Parathyroid adenoma (tissue), 2 donors: ENCODE results near the gene PTCD1.

Experiments
- H2AFZ ChIP-seq: fragments of 300-600 bp; sonication (generic); one replicate; pipeline ENCODE4 v1.7.0; 2017; ENCODE audit warnings: antibody characterized with exemption, mild to moderate bottlenecking
- H3K27ac ChIP-seq: fragments of 300-600 bp; sonication (generic); one replicate; pipeline ENCODE4 v1.7.0; 2017
- H3K27me3 ChIP-seq: fragments of 300-600 bp; sonication (generic); one replicate; pipeline ENCODE4 v1.7.0; 2017; ENCODE audit warnings: low read length; ENCODE audit not compliant: control insufficient read depth, insufficient read depth
- H3K36me3 ChIP-seq: fragments of 300-600 bp; sonication (generic); one replicate; pipeline ENCODE4 v1.7.0; 2017; ENCODE audit warnings: low read length; ENCODE audit not compliant: control insufficient read depth, insufficient read depth
- H3K4me1 ChIP-seq: fragments of 300-600 bp; sonication (generic); one replicate; pipeline ENCODE4 v1.7.0; 2017; ENCODE audit warnings: control low read depth
- H3K4me2 ChIP-seq: fragments of 300-600 bp; sonication (generic); one replicate; pipeline ENCODE4 v1.7.0; 2017; ENCODE audit warnings: low read length
- H3K4me3 ChIP-seq: fragments of 300-600 bp; sonication (generic); one replicate; pipeline ENCODE4 v1.7.0; 2017; ENCODE audit warnings: low read depth, low read length
- H3K79me2 ChIP-seq: fragments of 300-600 bp; sonication (generic); one replicate; pipeline ENCODE4 v1.7.0; 2017; ENCODE audit warnings: control low read depth
- H3K9ac ChIP-seq: fragments of 300-600 bp; sonication (generic); one replicate; pipeline ENCODE4 v1.7.0; 2017; ENCODE audit warnings: mild to moderate bottlenecking
- H3K9me3 ChIP-seq: fragments of 300-600 bp; sonication (generic); one replicate; pipeline ENCODE4 v1.7.0; 2017; ENCODE audit warnings: low read length; ENCODE audit not compliant: control insufficient read depth
- CTCF ChIP-seq: fragments of 300-600 bp; sonication (generic); IDR thresholded peaks from one replicate; pipeline ENCODE4 v1.7.0; 2017; ENCODE audit warnings: antibody characterized with exemption, mild to moderate bottlenecking
- donor health status: primary hyperparathyroidism.

PTCD1 gene

GRCh38 chr7:99453105-99453504, 14.5 kb upstream of the PTCD1 start:
- H3K27ac ChIP-seq: no peak overlapping the region
- H3K4me1 ChIP-seq: no peaks in the 10 kb centered on the region
- H3K9me3 ChIP-seq: no peaks in the 10 kb centered on the region
- H2AFZ ChIP-seq: no peak overlapping the region
- no peak overlapping the region for H3K4me2 ChIP-seq
- no peak overlapping the region for H3K4me3 ChIP-seq
- H3K36me3 ChIP-seq: no peaks in the 10 kb centered on the region
- TF ChIP-seq CTCF: no peak
- no peak overlapping the region for H3K9ac ChIP-seq
- H3K27me3 ChIP-seq: no peaks in the 10 kb centered on the region
- H3K79me2 ChIP-seq: peaks cover 13% of the 10 kb centered on the region

- no peak overlapping the region for H2AFZ ChIP-seq
- no peak for TF ChIP-seq CTCF
- H3K27ac ChIP-seq: no peak overlapping the region
- no peaks in the 10 kb centered on the region for H3K4me1 ChIP-seq
- no peak overlapping the region for H3K4me2 ChIP-seq
- no peaks in the 10 kb centered on the region for H3K27me3 ChIP-seq
- no peaks in the 10 kb centered on the region for H3K36me3 ChIP-seq
- no peak overlapping the region for H3K4me3 ChIP-seq
- peaks cover 18% of the 10 kb centered on the region for H3K79me2 ChIP-seq
- H3K9me3 ChIP-seq: no peaks in the 10 kb centered on the region
- no peak overlapping the region for H3K9ac ChIP-seq
Observed at GRCh38 chr7:99452541-99452940, 13.9 kb upstream of the PTCD1 start.

GRCh38 chr7:99451936-99452335, 13.3 kb upstream of the PTCD1 start:
- H3K9ac ChIP-seq: no peak overlapping the region
- H3K27me3 ChIP-seq: no peaks in the 10 kb centered on the region
- no peak overlapping the region for H3K27ac ChIP-seq

GRCh38 chr7:99449326-99449725, 10.7 kb upstream of the PTCD1 start:
- TF ChIP-seq CTCF: no peak
- Histone ChIP-seq H3K36me3 (no peaks in the 10 kb centered on the region), H3K79me2 (peaks cover 29% of the 10 kb centered on the region), H3K27me3 (no peaks in the 10 kb centered on the region), H3K27ac (no peak overlapping the region), H3K4me3 (no peak overlapping the region), H3K9me3 (no peaks in the 10 kb centered on the region), H3K4me1 (no peaks in the 10 kb centered on the region), H2AFZ (no peak overlapping the region), H3K9ac (no peak overlapping the region), H3K4me2 (no peak overlapping the region)

More at GRCh38 chr7:99451936-99452335, 13.3 kb upstream of the PTCD1 start:
- Histone ChIP-seq H3K4me2 (no peak overlapping the region), H3K4me3 (no peak overlapping the region), H3K79me2 (peaks cover 19% of the 10 kb centered on the region), H3K9me3 (no peaks in the 10 kb centered on the region), H2AFZ (no peak overlapping the region), H3K36me3 (no peaks in the 10 kb centered on the region), H3K4me1 (no peaks in the 10 kb centered on the region)
- TF ChIP-seq CTCF: no peak

GRCh38 chr7:99448855-99449254, 10.3 kb upstream of the PTCD1 start:
- H3K9me3 ChIP-seq: no peaks in the 10 kb centered on the region
- H3K27me3 ChIP-seq: no peaks in the 10 kb centered on the region
- no peaks in the 10 kb centered on the region for H3K36me3 ChIP-seq
- no peak overlapping the region for H3K9ac ChIP-seq
- no peak overlapping the region for H3K4me2 ChIP-seq
- TF ChIP-seq CTCF: no peak
- H3K4me1 ChIP-seq: no peaks in the 10 kb centered on the region
- no peak overlapping the region for H3K4me3 ChIP-seq
- no peak overlapping the region for H2AFZ ChIP-seq
- H3K79me2 ChIP-seq: peaks cover 33% of the 10 kb centered on the region
- no peak overlapping the region for H3K27ac ChIP-seq
